RWPE2 (cell line): ENCODE data around the gene AZGP1.
"Not testable (repeated sequence)": the region's sequence is repeated elsewhere in the genome, so short reads cannot be mapped to it uniquely, and the experiment has no call there.

ENCODE experiments used
- ATAC-seq: fragments of 200-7000 bp; cut with Tn5 transposase; 3 replicates; pipeline ENCODE4 v1.9.1; 2021; ENCODE audit warnings: low read depth
- DNase-seq: peaks from one replicate; pipeline ENCODE4 v3.0.0-alpha.2; 2020; ENCODE audit warnings: low spot score
- H3K27ac ChIP-seq: fragments of 450-650 bp; 2 replicates; pipeline ENCODE4 v1.5.1; 2017; ENCODE audit warnings: mild to moderate bottlenecking; ENCODE audit not compliant: poor library complexity, severe bottlenecking
- H3K27me3 ChIP-seq: fragments of 250-450 bp; sonication (Bioruptor Pico); 2 replicates; pipeline ENCODE4 v1.5.1; 2021; ENCODE audit warnings: mild to moderate bottlenecking, moderate library complexity; ENCODE audit not compliant: insufficient read depth, poor library complexity, severe bottlenecking
- H3K36me3 ChIP-seq: fragments of 250-450 bp; sonication (Bioruptor Pico); 2 replicates; pipeline ENCODE4 v1.5.1; 2020; ENCODE audit warnings: low read depth, mild to moderate bottlenecking, moderate library complexity
- H3K4me1 ChIP-seq: fragments of 250-450 bp; sonication (Bioruptor Pico); 2 replicates; pipeline ENCODE4 v1.5.1; 2021; ENCODE audit warnings: mild to moderate bottlenecking, moderate library complexity; ENCODE audit not compliant: insufficient read depth, poor library complexity, severe bottlenecking
- H3K4me3 ChIP-seq: fragments of 250-450 bp; sonication (Bioruptor Pico); 2 replicates; pipeline ENCODE4 v1.5.1; 2021; ENCODE audit warnings: mild to moderate bottlenecking, moderate library complexity; ENCODE audit not compliant: severe bottlenecking
- H3K9me3 ChIP-seq: fragments of 250-450 bp; sonication (Bioruptor Pico); 2 replicates; pipeline ENCODE4 v1.5.1; 2021; ENCODE audit warnings: mild to moderate bottlenecking, moderate library complexity; ENCODE audit not compliant: severe bottlenecking
- TF ChIP-seq, protein P1 (sequence below): fragments of 450-650 bp; IDR thresholded peaks from one replicate; pipeline ENCODE4 v1.5.1; 2017; ENCODE audit warnings: mild to moderate bottlenecking, moderate library complexity; ENCODE audit not compliant: poor library complexity, severe bottlenecking

Gene AZGP1

DNA sequence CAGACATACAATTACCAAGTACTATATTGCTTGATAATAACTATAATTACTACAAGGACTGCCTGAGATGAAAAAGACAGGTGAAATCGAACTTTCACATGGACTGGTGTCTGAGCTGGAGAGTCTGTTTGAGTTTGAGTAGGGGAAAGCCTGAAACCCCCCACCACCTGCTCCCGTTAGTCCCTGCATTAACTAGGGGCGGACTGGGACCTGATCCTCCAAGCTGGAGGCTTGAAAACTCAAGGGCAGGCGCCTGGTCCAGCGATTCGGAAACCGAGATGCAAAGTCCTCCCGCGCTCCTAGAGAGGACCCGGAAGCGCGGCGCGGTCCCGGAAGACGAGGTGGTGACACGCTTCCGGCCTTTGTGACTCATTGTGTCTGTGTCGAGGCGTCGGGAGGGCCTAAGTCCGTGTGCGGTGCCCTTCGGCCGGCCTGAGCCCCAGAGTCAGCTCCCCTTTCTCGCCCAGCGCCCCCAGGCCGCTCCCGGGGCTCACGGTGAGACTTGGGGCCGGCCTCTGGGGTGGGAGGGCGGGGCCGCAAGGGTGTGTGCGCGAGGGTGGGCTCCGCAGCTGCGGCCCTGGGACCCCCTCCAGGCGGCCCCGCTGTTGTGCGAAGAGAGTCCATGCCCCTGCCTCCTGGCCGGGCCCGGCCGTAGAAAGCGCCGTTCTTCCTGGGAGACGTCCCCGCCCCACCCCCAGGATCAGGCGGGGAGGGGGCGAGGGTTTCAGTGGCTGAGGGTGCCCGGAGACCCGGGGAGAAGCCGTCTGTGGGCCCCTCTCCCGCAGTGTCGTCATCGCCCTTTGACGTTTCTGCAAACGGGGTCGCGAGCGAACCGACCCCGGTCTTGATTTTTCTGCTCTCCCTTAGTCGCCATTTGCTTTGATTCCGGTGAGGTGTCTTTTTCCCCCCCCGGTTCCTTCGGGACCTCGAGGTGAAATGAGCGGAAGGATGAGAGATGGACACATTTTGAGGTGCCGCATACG is 39.7 kb upstream of the AZGP1 start, which contains the start of gene ZKSCAN1:
ZKSCAN1 (plus strand) TSS at position 365 of the 983 bp plus-strand sequence. CDS start 7,911 bp downstream, outside the sequence.
- peak within 1 kb of the TSS; percentile 62 for H3K27ac ChIP-seq
- TF ChIP-seq, protein P1, sequence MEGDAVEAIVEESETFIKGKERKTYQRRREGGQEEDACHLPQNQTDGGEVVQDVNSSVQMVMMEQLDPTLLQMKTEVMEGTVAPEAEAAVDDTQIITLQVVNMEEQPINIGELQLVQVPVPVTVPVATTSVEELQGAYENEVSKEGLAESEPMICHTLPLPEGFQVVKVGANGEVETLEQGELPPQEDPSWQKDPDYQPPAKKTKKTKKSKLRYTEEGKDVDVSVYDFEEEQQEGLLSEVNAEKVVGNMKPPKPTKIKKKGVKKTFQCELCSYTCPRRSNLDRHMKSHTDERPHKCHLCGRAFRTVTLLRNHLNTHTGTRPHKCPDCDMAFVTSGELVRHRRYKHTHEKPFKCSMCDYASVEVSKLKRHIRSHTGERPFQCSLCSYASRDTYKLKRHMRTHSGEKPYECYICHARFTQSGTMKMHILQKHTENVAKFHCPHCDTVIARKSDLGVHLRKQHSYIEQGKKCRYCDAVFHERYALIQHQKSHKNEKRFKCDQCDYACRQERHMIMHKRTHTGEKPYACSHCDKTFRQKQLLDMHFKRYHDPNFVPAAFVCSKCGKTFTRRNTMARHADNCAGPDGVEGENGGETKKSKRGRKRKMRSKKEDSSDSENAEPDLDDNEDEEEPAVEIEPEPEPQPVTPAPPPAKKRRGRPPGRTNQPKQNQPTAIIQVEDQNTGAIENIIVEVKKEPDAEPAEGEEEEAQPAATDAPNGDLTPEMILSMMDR, result no peak

GRCh38 chr7:100013328-100013676 is 37.5 kb upstream of the AZGP1 start:
- Histone ChIP-seq H3K27me3 (no peaks in the 10 kb centered on the region), H3K36me3 (peaks cover 17% of the 10 kb centered on the region), H3K9me3 (no peaks in the 10 kb centered on the region), H3K4me3 (no peak overlapping the region), H3K4me1 (peaks cover 28% of the 10 kb centered on the region), H3K27ac (peak overlapping the region; percentile 33)
- DNase-seq (no peak), ATAC-seq (peak; percentile 36; the same call in 2 of the 3 replicates)
- TF ChIP-seq, protein P1, result no peak

More for the DNA sequence above, 39.7 kb upstream of the AZGP1 start, which contains the start of gene ZKSCAN1:
- peak; percentile 93 for ATAC-seq
- no peaks in the 10 kb centered on the region for H3K9me3 ChIP-seq
- H3K36me3 ChIP-seq, result peaks cover 33% of the 10 kb centered on the region
- peak within 1 kb of the TSS; percentile 96 for H3K4me3 ChIP-seq
- H3K27me3 ChIP-seq, result no peaks in the 10 kb centered on the region
- DNase-seq, result peak; percentile 87
- peaks cover 28% of the 10 kb centered on the region for H3K4me1 ChIP-seq

GRCh38 chr7:100012385-100013327 is 36.8 kb upstream of the AZGP1 start:
- H3K4me3 ChIP-seq, ATAC-seq, DNase-seq, H3K9me3 ChIP-seq, H3K27me3 ChIP-seq: not testable (repeated sequence)
- Histone ChIP-seq H3K4me1 (peaks cover 28% of the 10 kb centered on the region), H3K27ac (peak overlapping the region; percentile 33), H3K36me3 (peaks cover 12% of the 10 kb centered on the region)

DNA sequence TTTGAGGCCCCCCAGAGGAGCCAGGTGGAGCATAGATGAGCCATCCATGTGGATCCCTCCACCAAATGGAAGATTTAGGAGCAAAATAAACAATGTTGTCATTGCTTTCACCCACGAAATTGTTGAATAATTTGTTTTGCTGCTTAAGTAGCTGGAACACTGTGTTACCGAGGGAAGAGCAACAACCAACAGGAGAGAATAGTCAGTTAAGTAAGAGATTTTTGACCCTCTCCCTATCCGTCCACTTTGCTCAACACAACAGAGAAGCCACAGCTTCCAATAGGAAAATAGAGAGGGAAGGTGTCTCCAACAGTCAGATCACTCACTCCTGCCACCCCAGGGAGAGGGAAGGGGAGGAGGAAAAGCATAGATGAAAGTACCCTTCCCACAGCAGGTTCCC is 35.7 kb upstream of the AZGP1 start:
- TF ChIP-seq, protein P1, result no peak
- no peaks in the 10 kb centered on the region for H3K9me3 ChIP-seq
- DNase-seq, result no peak
- no peaks in the 10 kb centered on the region for H3K27me3 ChIP-seq
- no peak for ATAC-seq
- peaks cover 17% of the 10 kb centered on the region for H3K4me1 ChIP-seq
- peaks cover under 1% of the 10 kb centered on the region; the same call in 1 of the 2 replicates for H3K36me3 ChIP-seq
- H3K27ac ChIP-seq, result no peak overlapping the region
- H3K4me3 ChIP-seq, result no peak overlapping the region

DNA sequence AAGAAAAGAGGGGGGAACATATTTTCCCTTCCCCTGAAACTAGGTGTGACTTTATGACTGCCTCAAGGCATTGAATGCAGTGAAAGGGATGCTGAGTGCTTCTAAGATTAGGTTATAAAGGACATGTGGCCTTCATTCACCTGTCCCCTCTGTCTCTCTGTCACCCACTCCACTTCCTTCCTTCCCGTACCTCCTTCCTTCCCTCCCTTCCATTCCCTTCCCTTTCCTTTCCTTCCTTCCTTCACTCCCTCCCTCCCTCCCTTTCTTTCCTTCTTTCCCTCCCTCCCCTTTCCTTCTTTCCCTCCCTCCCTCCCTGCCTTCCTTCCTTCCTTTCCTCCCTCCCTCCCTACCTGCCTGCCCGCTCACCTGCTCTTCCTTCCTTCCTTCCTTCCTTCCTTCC is 35.1 kb upstream of the AZGP1 start:
- DNase-seq (no peak), ATAC-seq (no peak)
- Histone ChIP-seq H3K27me3 (no peaks in the 10 kb centered on the region), H3K27ac (no peak overlapping the region), H3K4me3 (no peak overlapping the region), H3K36me3 (no peaks in the 10 kb centered on the region), H3K4me1 (peaks cover 16% of the 10 kb centered on the region), H3K9me3 (no peaks in the 10 kb centered on the region)
- TF ChIP-seq, protein P1, result no peak

- not testable (repeated sequence) for H3K27ac ChIP-seq, DNase-seq, H3K9me3 ChIP-seq, H3K36me3 ChIP-seq, ATAC-seq, H3K4me3 ChIP-seq, H3K27me3 ChIP-seq
- H3K4me1 ChIP-seq, result peaks cover 14% of the 10 kb centered on the region
Observed at GRCh38 chr7:100009952-100010351, 34.1 kb upstream of the AZGP1 start.
